Duodenal mucosa (tissue), 2 donors: ENCODE measurements around the gene CCDC85A.

Experiments used
- H3K27ac ChIP-seq: one replicate; pipeline ENCODE4 v1.7.0; 2013; ENCODE audit warnings: low read depth, low read length
- H3K27me3 ChIP-seq, 2 donors: one replicate each; pipeline ENCODE4 v1.7.0; 2013; ENCODE audit warnings: low read length in 2 of 2, control low read depth in 1 of 2; ENCODE audit not compliant: insufficient read depth in 2 of 2, control insufficient read depth in 1 of 2
- H3K36me3 ChIP-seq, 2 donors: one replicate each; pipeline ENCODE4 v1.7.0; 2013; ENCODE audit warnings: low read length in 2 of 2, control low read depth in 1 of 2; ENCODE audit not compliant: insufficient read depth in 2 of 2, control insufficient read depth in 1 of 2
- H3K4me1 ChIP-seq, 2 donors: one replicate each; pipeline ENCODE4 v1.7.0; 2013; ENCODE audit warnings: low read length in 2 of 2, control low read depth in 1 of 2; ENCODE audit not compliant: insufficient read depth in 2 of 2, control insufficient read depth in 1 of 2
- H3K4me3 ChIP-seq, 2 donors: one replicate each; pipeline ENCODE4 v1.7.0; 2013; ENCODE audit warnings: low read length in 2 of 2, low read depth in 1 of 2
- H3K9ac ChIP-seq, 2 donors: one replicate each; pipeline ENCODE4 v1.7.0; 2013; ENCODE audit warnings: low read length in 2 of 2, low read depth in 1 of 2
- H3K9me3 ChIP-seq, 2 donors: one replicate each; pipeline ENCODE4 v1.7.0; 2013; ENCODE audit warnings: low read length in 2 of 2, control low read depth in 1 of 2; ENCODE audit not compliant: control insufficient read depth in 1 of 2

CCDC85A gene

GRCh38 chr2:56376699-56377665 lies 193.2 kb downstream of the CCDC85A start:
- H3K27me3 ChIP-seq = no peaks in the 10 kb centered on the region
- no peaks in the 10 kb centered on the region for H3K36me3 ChIP-seq
- peaks cover 0 to 1% of the 10 kb centered on the region in 2 donors for H3K4me1 ChIP-seq
- no peak overlapping the region for H3K27ac ChIP-seq
- no peak overlapping the region for H3K4me3 ChIP-seq
- no peak overlapping the region for H3K9ac ChIP-seq
- no peaks in the 10 kb centered on the region for H3K9me3 ChIP-seq

DNA sequence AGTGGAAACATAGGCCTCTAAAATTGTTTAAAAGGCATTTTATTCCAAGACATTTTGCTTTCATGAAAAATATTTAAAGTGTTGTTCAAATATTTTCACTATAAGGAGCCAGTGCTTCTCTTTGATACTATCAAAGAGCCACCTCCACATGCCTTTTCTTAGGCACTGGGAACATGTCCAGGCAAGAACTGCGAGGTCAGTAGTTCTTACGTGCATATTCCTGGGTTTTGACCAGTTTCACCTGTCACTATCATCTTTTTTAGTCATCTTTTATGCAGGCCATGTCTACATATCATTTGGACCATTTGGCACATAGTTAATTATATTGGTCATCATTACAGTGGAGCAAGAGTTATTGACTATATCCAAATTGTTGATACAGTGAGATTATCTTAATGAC lies 195.3 kb downstream of the CCDC85A start:
- Histone ChIP-seq H3K36me3 (no peaks in the 10 kb centered on the region), H3K27ac (no peak overlapping the region), H3K9ac (no peak overlapping the region), H3K9me3 (no peaks in the 10 kb centered on the region), H3K4me1 (peaks cover 5 to 14% of the 10 kb centered on the region in 2 donors), H3K4me3 (no peak overlapping the region), H3K27me3 (no peaks in the 10 kb centered on the region)

DNA sequence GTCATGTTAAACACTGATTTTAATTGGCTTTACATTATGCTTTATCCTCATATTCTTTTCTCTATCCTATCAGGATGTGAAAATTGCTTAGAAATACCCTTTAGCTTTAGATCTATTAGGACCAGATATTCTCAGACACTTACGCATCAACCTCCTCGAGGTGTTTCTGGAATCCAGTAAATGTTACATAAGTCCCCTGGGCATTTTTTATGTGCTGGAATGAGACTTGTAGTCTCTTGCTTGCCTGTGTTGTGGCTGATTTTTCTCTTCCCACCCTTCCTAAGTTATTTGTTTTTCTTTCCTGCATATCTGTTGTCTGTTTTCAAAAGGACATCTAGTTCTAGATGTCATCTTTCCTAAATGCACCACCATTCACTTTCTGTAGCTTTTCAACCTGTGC lies 197.1 kb downstream of the CCDC85A start:
- no peak overlapping the region for H3K27ac ChIP-seq
- H3K9ac ChIP-seq = no peak overlapping the region
- no peaks in the 10 kb centered on the region for H3K9me3 ChIP-seq
- H3K4me1 ChIP-seq = peaks cover 5 to 14% of the 10 kb centered on the region in 2 donors
- no peak overlapping the region for H3K4me3 ChIP-seq
- no peaks in the 10 kb centered on the region for H3K36me3 ChIP-seq
- no peaks in the 10 kb centered on the region for H3K27me3 ChIP-seq

DNA sequence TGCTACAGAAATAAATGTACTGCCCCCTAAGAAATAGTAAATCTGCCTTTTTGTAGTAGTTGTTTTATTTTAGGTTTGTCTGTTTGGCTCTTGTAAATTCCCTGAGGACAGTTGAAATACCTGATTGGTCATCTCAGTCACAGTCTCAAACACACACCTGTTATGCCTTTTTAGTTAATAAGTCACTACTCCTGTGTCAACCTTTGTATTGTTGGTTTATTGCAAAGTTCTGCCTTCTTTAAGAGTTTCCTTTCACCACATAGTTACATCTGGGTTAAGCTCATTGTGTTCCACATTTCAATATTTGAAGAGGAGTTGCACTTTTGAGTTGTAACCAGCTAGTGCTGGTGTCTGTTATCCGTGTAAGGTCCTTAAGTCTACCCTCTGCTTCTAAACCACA lies 198.7 kb downstream of the CCDC85A start:
- H3K4me1 ChIP-seq = peaks cover 12 to 20% of the 10 kb centered on the region in 2 donors
- H3K9me3 ChIP-seq = no peaks in the 10 kb centered on the region
- no peak overlapping the region for H3K4me3 ChIP-seq
- H3K27me3 ChIP-seq = no peaks in the 10 kb centered on the region
- H3K9ac ChIP-seq = no peak overlapping the region
- no peak overlapping the region for H3K27ac ChIP-seq
- H3K36me3 ChIP-seq = no peaks in the 10 kb centered on the region

GRCh38 chr2:56386657-56387056 lies 202.9 kb downstream of the CCDC85A start:
- no peak overlapping the region for H3K9ac ChIP-seq

DNA sequence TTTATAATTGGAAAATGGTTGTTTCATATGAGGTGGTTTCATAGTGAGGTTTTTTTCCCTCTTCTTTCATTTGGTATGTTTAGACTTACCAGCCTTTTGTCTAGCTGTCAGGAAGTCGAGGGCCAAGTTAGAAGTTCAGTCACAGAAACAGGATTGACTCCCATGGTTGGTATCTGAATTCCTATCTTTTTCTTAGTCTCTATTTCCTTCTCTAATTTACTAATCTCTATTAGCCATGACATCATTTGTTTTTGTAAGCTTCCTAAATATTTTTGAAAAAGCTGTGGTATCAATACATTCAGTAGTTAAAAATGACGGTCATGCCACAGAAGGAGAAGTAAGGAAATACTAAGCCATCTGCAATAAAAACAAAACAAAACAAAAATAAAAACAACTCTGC lies 206.9 kb downstream of the CCDC85A start:
- Histone ChIP-seq H3K4me3 (no peak overlapping the region), H3K36me3 (no peaks in the 10 kb centered on the region), H3K27me3 (no peaks in the 10 kb centered on the region), H3K9ac (no peak overlapping the region), H3K27ac (no peak overlapping the region), H3K9me3 (no peaks in the 10 kb centered on the region), H3K4me1 (peaks cover 6 to 7% of the 10 kb centered on the region in 2 donors)

More at GRCh38 chr2:56386657-56387056, 202.9 kb downstream of the CCDC85A start:
- Histone ChIP-seq H3K4me1 (peaks cover 12 to 20% of the 10 kb centered on the region in 2 donors), H3K4me3 (no peak overlapping the region), H3K27ac (no peak overlapping the region), H3K27me3 (no peaks in the 10 kb centered on the region), H3K9me3 (no peaks in the 10 kb centered on the region), H3K36me3 (no peaks in the 10 kb centered on the region)

DNA sequence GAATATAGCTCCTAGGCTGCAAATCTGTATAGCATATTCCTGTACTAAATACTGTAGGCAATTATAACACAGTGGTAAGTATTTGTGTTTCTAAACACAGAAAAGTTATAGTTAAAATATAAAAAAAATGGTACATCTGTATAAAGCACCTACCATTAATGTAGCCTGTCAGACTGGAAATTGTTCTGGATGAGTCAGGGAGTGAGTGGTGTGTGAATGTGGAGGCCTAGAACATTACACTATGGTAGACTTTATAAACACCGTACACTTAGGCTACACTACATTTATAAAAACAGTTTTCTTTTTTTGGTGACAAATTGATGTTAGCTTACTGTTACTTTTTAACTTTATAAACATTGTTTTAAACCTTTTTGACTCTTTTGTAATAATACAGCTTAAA lies 226.3 kb downstream of the CCDC85A start:
- Histone ChIP-seq H3K9me3 (no peaks in the 10 kb centered on the region), H3K27ac (no peak overlapping the region), H3K4me1 (no peaks in the 10 kb centered on the region), H3K27me3 (no peaks in the 10 kb centered on the region), H3K9ac (no peak overlapping the region), H3K4me3 (no peak overlapping the region), H3K36me3 (no peaks in the 10 kb centered on the region)

GRCh38 chr2:56416500-56417176 lies 232.8 kb downstream of the CCDC85A start:
- Histone ChIP-seq H3K4me3 (no peak overlapping the region), H3K9ac (no peak overlapping the region), H3K36me3 (no peaks in the 10 kb centered on the region), H3K9me3 (no peaks in the 10 kb centered on the region), H3K27me3 (no peaks in the 10 kb centered on the region), H3K4me1 (no peaks in the 10 kb centered on the region), H3K27ac (no peak overlapping the region)
